Cardiac fibroblast (primary cell): Measurements from ENCODE around the gene SWSAP1.

Source experiments
- DNase-seq, 2 donors: peaks; one replicate each; pipeline versions ENCODE4 v3.0.0 to v3.0.0-alpha.2; 2010; ENCODE audit warnings: low read depth in 2 of 2
- H3K4me3 ChIP-seq, 2 donors: replicated peaks in 1 of 2; 1 replicate in 1 of 2; 2 replicates in 1 of 2; pipeline ENCODE4 v1.5.1; 2011; ENCODE audit warnings: low read depth in 2 of 2, low read length in 2 of 2, mild to moderate bottlenecking in 2 of 2, moderate library complexity in 1 of 2
- CTCF ChIP-seq: IDR thresholded peaks from one replicate; pipeline ENCODE4 v1.5.1; 2011; ENCODE audit warnings: low read depth, mild to moderate bottlenecking, low read length, inconsistent platforms

The SWSAP1 gene

GRCh38 chr19:11379857-11380350, 5.4 kb downstream of the SWSAP1 start:
- DNase-seq = no peak
- TF ChIP-seq CTCF = no peak
- peak overlapping the region in 1 of 2 donors; percentile 76 for H3K4me3 ChIP-seq

GRCh38 chr19:11380653-11381537, 6.4 kb downstream of the SWSAP1 start:
- peak; percentile 95 to 97 for DNase-seq
- H3K4me3 ChIP-seq = peak overlapping the region; percentile 66 to 76
- peak; percentile 76 for TF ChIP-seq CTCF

- peak; percentile 27 to 41 for DNase-seq
- H3K4me3 ChIP-seq = peak overlapping the region; percentile 55 to 60
- TF ChIP-seq CTCF = peak; percentile 82
Measured at GRCh38 chr19:11382898-11383705, 8.6 kb downstream of the SWSAP1 start.

GRCh38 chr19:11383706-11384048, 9.2 kb downstream of the SWSAP1 start:
- DNase-seq = no peak
- no peak for TF ChIP-seq CTCF
- H3K4me3 ChIP-seq = peak overlapping the region; percentile 55 to 60

- H3K4me3 ChIP-seq = no peak overlapping the region
- no peak for DNase-seq
- TF ChIP-seq CTCF = no peak
Measured at GRCh38 chr19:11384778-11385129, 10.3 kb downstream of the SWSAP1 start.

GRCh38 chr19:11387162-11388034, 12.9 kb downstream of the SWSAP1 start:
- no peak overlapping the region for H3K4me3 ChIP-seq
- DNase-seq = no peak
- no peak for TF ChIP-seq CTCF
